Measurements from ENCODE around the gene NUDCD3. TPM values are rescaled to one million over a fixed set of nuclear protein-coding genes. Genes with fewer than 3 reads are reported as not detected.

The NUDCD3 gene
- total RNA-seq, 1 donor from 2014 or later = 47.1 TPM

DNA sequence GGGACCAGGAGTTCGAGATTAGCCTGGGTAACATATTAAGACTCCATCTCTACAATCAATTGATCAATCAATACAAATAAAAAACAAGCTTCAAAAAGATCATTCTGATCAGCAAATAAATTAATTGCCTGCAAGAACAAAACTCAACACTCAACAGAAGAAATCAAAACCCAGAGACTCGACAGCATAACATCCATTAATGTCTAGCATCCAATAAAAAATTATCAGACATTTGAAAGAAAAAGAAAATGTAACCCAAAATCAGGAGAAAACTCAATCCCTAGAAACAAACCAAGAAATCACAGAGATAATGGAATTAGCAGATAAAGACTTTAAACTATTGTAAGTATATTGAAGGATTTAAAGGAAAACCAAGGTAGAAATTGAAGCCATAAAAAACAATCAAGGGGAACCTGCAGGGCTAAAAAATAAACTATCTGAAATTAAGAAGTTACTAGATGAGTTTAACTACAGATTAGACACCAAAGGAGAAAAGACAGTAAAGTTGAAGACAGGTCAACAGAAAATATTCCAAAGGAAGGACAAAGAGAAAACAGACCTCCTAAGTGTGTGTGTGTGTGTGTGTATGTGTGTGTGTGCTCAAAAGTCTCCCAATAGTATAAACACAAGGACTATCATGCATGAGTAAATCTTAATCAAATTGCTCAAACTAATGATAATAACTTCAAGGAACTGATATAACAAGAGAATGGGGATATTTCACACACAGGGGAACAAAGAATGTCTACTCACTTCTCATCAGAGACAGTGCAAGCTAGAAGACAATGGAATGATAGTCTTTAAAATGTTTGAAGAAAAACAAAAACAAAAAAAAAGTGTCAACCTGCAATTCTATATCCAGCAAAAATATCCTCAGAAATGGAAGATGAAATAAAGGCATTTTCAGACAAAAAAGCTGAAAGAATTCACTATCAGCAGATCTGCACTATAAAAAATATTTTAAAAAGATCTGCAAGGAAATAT, 7.7 kb downstream of the NUDCD3 start:
- ATAC-seq (no peak), DNase-seq (ENCODE audit: low spot score) (no peak)

DNA sequence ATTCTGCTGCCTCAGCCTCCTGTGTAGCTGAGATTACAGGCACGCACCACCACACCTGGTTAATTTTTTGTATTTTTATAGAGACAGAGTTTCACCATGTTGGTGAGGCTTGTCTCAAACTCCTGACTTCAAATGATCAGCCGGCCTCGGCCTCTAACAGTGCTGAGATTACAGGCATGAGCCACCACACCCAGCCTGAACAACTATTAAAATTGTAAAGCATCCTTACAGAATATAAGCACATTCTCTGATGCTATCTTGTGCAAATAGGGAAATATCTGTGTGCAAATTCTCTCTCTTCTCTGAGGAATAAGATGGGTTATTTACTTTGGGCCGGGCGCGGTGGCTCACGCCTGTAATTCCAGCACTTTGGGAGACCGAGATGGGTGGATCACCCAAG, 12.5 kb downstream of the NUDCD3 start:
- DNase-seq (ENCODE audit: low spot score) = no peak
- no peak for ATAC-seq

DNA sequence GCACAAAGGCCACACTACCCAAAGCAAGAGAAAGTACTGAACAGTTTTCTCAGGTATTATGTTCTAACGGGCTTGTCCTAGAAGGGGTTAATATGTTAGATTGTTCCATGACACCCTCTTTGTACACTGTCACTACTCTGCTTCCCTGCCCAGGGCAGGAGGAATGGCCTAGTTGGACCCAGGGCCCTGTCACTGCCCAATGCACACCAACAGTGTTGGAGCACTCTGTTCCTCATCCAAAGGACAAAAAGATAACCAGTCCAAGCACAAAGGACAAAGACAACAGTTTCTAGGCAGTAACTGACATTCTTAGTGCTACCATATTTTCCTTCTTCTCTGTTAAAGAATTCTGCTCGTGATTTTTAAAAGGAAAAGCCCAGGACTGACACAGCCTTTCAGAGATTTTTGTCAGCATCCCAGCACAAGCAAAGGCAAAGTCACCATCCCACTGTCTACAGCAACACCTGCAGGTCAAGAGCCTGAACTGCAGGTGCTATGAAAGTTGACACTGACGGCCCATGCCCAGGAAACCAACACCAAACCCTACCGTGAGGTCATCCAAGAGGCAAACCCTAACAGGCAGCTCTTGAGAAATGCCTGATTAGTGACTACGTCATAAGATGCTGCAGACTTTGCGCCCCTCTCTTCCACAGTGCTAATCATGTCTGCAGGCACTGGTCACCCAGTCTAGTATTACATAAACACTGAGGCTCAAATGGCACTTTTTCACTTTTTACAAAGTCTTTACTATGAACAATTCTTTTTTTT, 13.2 kb downstream of the NUDCD3 start:
- DNase-seq (ENCODE audit: low spot score) (peak; percentile 72), ATAC-seq (peak; percentile 99)

DNA sequence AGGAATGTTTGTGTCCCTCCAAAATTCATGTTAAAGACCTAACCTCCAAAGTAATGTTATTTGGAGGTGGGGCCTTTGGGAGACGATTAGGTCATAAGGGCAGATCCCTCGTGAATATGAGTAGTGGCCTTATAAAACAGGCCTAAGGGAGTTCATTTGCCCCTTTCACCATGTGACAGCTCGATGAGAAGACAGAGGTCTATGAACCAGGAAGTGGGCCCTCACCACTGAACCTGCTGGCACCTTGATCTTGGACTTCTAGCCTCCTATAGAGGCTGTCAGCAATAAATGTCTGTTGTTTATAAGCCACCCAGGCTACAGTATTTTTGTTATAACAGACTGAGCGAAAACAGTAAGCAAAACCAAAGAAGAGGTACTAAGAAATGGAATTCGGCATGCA, 14.1 kb downstream of the NUDCD3 start:
- DNase-seq (ENCODE audit: low spot score) (no peak), ATAC-seq (no peak)

DNA sequence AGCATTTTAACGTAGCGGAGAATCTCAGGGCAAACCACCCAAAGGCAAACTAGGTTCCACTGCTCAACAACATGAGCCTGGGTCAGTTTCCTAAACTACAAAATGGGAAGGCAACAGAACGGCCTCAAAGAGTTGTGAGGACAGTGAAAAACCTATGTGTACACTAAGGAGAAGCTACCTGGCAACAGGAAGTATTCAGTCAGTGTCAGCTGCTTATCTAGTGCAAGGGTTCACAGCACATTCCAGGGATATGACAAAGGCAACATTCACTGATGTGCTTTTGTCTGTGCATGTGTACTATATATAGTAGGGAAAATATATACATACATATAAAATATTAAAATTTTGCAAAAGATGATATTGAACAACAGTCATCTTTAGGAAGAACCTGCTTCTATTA, 17.2 kb downstream of the NUDCD3 start:
- DNase-seq (ENCODE audit: low spot score) (no peak), ATAC-seq (peak; percentile 21)

DNA sequence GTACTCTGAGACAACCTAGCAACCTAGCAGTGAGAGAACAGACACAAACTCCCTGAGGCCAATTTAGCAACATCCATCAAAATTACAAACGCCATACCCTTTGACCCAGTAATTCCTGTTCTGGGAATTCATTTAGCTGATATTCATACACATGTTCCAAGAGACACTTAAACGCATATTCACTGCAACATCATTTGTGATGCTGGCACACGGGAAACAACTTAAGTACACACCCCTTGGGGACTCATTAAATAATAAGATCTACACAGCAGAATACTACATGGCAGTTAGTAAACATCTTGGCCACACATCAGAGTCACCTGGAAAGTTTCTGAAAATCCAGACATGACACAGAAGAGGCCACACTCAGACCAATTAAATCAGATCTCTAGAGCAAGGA, 17.6 kb downstream of the NUDCD3 start:
- no peak for ATAC-seq
- no peak for DNase-seq (ENCODE audit: low spot score)

DNA sequence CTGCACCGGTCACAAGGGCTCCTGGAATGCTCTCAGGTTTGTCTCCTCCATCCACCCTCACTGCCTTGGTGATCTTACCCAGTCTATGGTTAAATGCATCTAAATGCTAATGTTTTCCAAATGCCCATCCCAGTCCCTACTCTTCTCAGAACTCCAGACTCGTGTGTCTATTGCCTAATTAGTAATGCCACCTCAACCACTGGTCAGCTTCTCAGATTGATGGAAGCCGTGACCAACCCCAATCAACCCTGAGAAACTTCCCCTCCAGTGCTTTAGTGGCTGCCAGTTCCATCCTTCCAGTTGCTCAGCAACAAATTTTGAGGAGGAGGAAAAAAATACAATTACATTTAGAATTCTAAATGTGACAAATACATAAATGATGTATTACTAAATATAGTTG, 18.6 kb downstream of the NUDCD3 start:
- DNase-seq (ENCODE audit: low spot score) = no peak
- peak; percentile 12 for ATAC-seq

DNA sequence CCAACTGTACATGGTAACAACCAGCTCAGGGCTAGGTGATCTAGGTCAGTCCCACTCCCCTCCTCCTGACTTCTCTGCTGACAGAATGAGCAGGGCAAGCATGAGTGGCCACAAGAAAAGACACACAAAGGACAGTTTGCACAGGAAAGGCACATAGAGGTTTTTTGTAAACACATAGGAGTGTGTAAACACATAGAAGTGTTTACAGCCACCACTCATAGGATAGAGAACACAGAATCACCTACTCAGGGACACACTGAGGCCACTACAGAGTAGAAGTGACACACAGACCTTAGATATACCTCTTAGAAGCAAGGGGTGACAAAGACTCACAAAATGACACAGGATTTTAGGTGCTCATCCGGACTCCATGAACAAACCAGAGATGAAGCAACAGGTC, 19.0 kb downstream of the NUDCD3 start:
- peak; percentile 6 for ATAC-seq

DNA sequence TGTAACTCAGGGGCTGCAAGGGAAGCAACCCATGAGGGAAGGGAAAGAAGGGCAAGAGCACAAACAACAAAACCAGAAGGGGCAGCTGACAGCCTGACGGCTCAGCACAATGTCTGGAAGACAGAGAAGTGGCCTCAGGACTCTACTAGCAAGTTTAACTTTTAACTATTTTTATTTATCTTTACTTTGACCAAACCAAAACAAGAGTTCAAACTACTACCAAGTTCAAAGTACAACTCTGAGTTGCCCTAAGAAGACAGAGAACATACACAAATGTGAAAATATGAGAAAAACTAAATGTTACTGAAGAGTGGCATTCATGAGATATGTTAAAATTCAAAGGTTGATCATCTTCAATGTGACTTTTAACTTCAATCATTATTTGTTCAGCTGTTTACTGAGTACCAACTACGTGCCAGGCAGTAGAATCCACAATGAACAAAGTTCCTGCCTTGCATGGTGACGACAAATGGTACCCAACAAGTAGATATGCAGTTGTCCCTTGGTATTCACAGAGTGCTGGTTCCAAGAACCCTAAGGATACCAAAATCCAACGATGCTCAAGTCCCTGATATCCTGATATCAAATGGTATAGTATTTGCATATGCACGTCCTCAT, 19.7 kb downstream of the NUDCD3 start:
- ATAC-seq (peak; percentile 78), DNase-seq (ENCODE audit: low spot score) (no peak)

More for the DNA sequence above, 19.0 kb downstream of the NUDCD3 start:
- no peak for DNase-seq (ENCODE audit: low spot score)

DNA sequence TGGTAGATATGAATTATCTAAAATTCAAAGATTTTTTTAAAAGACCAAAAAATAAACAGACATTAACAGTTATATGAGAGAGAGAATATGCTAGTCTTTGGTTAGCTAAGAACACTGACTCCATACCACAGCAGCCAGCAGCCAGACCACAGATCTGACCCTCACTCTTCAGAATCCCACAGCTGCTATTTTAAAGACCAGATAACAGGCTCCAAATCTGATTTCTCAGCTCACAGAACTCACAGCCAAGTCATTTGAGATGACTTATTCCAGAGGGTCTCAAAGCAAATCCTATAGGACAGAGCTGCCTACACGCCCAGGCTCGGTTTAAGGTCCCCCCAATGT, 20.4 kb downstream of the NUDCD3 start:
- DNase-seq (ENCODE audit: low spot score) (no peak), ATAC-seq (no peak)

DNA sequence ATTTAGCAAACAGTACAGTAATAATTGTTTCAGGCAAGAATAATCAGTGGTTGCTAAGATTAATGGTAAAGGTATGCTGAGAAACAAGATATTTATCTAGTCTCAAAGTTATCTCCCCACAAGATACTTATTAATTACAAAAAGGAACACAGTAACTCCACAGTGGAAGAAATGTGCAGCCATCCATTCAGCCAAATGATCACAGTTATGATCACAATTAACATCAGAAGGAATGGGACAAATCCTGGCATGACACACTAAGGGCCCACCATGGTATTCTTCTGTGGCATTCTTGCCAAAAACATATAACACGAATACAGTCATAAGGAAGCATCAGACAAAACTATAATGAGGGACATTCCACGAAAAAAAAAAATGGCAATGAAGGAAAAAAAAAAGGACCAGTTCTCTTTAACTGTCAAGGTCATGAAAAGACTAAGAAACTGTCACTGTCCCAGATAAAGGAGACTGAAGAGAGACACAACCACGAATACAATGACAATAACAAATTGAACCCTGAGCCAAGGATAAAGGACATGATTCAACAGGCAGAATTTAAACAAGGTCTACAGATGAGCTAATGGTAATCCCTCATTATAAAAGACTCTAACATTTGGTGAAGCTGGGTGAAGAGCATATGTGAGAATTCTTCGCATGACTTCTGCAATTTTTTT, 20.9 kb downstream of the NUDCD3 start:
- ATAC-seq = no peak

DNA sequence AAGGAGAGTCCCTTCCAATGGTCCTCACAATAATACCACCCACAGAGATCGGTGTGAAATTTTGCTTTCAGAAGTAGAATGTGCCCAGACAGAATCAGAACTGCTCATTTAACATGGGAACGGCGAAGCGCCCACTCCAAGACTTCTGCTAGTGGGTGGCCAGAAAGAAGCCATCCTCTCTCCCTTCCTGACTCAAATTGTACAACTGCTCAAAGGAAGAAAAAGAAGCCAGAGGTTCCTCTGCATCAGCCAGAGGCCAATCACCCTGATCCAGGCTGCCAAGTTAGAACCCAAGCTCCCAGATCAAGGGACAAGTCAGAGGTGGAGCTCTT, 23.3 kb downstream of the NUDCD3 start:
- DNase-seq (ENCODE audit: low spot score) = no peak
- ATAC-seq = no peak

More for the DNA sequence above, 20.9 kb downstream of the NUDCD3 start:
- DNase-seq (ENCODE audit: low spot score) = no peak

DNA sequence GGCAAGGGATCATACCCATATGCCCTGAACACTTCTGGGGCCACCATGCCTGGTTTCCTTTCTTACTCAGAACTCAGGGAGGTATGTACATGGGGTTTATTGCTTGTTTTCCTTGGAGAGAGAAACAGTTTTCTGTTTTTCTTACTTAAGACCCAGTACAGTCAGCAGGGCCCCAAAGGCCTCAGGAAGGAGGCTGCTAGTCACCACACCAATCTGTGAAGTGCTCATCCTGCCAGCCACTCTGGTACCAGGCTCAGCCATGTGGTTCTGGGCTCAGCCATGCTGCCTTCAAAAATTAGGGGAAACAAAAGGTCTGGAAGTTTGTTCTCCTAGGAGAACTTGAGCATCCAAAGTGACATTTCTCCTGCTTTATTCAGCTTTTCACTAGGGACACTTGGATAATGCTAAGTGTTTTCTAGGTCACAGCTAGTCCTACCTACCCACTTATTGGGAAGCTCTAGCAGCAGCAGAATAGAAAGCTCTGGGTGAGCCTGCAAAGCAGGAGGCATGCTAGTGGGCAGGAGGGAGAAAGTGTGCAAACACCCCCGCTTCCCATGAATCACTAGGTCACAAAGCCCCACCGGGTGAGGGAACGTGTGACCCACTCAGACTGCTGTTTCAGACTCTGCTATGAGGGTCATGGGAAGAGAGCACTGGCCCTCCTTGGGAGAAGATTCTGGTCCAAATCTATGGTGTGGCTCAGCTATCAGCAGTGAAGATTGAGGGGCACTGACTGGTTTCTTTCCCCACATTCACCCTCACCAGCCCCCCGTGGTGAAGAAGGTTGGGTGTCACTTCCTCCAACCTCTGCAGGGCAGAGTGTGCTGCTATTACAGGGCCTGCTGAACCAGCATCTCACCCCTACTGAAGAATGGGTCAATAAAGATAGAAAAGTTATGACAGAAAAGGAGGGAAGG, 23.9 kb downstream of the NUDCD3 start:
- ATAC-seq (no peak), DNase-seq (ENCODE audit: low spot score) (no peak)

DNA sequence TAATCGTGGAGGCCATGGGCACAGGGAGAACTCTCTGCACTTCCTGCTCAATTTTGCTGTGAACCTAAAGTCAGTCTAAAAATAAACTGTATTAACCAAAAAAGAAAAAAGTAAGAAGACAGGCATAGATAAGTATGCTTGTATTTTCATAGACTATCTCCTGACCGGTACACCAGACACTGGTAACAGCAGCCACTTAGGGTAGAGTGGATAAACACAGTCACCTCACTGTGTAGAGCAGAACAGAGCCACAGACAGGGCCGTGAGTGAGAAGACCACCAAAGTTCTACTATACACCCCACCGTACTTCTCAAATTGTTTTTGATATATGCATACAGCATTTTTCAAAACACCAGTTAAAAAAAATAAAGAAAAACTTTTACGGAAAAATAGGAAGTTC, 25.0 kb downstream of the NUDCD3 start:
- DNase-seq (ENCODE audit: low spot score) (no peak), ATAC-seq (no peak)

DNA sequence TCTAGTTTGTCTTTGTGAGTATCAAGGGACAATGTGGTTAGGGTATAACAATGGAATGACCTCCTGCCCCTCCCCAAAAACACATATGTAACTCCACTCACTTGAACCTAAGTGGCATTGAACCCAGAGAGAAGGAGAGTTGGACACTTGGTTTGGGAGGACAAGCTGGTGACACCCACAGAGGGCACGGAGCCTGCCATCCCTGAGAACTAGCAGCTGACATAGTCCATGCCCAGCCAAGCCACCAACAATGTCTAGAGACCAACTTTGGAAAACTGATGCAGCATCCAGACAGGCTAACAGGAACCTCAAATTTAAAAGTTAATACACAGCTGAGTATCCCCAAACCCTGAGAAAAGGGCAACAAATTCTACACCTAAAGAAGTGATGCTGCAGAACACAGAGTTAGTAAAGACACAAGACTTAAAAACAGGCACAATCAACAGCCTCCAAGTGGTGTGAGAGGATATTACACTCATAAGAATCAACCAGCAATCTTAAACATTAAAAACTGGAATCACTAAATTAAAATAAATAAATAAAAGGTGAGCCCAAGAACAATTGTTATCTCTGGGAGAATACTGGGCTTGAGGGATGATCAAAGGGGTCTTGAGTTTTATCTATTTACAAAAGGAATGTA, 27.2 kb downstream of the NUDCD3 start:
- ATAC-seq (no peak), DNase-seq (ENCODE audit: low spot score) (no peak)

DNA sequence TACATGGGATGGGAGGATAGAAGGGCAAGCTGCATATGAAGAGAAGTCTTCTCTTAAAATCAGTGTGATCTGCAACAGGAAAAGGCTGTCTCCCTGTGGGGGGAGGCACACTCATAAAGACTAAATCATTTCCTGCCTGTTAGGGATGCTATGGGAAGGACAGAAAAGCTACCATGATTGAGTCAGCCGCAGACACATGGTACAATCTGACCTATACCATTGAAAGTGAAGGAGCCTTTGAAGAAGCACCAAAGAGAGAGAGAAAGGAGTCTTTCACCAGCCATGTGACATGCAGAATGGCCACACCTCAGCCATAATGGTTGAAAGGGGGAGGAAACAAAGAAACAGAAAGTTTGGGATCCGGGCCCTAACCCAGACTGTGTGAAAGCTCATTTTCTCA, 29.1 kb downstream of the NUDCD3 start:
- DNase-seq (ENCODE audit: low spot score) = no peak
- no peak for ATAC-seq

DNA sequence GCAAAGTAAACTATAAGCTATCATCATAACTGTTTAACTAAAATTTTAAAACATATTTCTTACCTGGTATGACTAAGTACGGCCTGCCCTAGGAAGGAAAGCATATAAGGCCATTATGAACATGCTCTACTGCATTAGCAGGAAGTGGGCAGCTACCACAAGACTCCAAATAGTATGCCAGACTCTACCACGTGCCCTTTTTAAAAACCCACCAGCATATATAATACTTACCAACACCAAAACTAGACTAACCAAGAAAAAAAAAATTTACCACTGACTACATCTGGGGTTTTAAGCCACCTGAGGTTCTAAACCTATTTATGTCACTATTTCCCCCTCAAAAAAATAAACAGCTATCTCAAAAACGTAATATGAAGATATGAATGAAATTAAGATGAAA, 30.1 kb downstream of the NUDCD3 start:
- ATAC-seq (no peak), DNase-seq (ENCODE audit: low spot score) (no peak)

DNA sequence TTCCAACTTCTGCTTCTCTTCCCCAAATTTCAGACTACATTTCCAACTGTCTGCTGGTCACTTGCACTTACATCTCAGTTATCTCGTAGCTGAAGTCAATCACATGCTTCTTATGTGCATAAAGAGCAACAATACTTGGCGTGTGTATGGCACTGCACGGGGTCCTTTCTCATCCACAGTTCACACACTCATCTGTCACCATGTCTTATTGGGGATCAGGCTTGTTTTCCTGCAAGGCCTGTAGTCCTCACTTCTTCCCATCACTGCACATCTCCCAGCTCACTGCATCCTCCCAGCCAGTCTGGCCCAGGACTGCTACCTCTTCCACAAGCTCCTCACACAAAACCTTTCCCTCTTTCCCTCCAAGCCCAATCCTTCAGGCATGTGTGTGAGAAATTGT, 35.3 kb downstream of the NUDCD3 start:
- DNase-seq (ENCODE audit: low spot score) (no peak), ATAC-seq (no peak)

DNA sequence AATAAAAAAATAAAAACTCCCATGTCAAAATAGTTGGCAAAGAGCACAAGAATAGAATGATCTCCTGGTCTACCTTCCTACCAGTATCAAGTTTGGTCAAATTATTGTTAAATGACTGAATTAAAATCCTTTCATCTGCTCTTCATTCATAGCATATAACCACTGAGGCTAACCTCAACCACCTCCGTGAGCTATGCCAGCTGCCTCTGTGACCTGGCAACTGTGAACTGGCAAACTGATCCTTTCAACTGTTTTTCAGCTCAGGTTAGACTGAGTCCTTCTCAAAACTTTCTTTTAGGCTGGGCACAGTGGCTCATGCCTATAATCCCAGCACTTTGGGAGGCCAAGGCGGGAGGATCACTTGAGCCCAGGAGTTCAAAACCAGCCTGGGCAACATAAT, 36.1 kb downstream of the NUDCD3 start:
- no peak for ATAC-seq
- DNase-seq (ENCODE audit: low spot score) = no peak

DNA sequence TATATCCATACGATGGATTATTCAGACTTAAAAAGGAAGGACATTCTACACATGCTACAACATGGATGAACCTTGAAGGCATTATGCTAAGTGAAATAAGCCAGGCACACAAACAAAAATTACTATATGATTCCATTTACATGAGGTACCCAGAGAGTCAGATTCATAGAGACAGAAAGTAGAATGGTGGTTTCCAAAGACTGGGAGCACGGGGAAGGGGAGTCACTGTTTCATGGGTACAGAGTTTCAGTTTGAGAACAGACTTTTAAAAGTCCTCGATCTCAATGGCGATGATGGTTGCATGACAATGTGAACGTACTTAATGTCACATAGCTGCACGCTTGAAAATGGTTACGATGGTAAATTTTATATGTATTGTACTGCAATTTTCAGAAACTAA, 39.3 kb downstream of the NUDCD3 start:
- no peak for ATAC-seq
- DNase-seq (ENCODE audit: low spot score) = no peak
